Esophagus muscularis mucosa (tissue), 4 donors: ENCODE data around the gene BACE2.

ENCODE experiments used
- EP300 ChIP-seq: sonication (generic); formaldehyde crosslinking; IDR thresholded peaks from one replicate; pipeline ENCODE4 v1.6.1; 2017; ENCODE audit warnings: antibody characterized with exemption
- POLR2A ChIP-seq: fragments of 450-650 bp; IDR thresholded peaks from one replicate; pipeline ENCODE4 v1.6.1; 2017; ENCODE audit warnings: antibody characterized with exemption, moderate library complexity, mild to moderate bottlenecking, low read depth
- POLR2AphosphoS5 ChIP-seq, 2 donors: sonication (generic); formaldehyde crosslinking; IDR thresholded peaks; one replicate each; pipeline ENCODE4 v1.6.1; 2017; ENCODE audit warnings: antibody characterized with exemption in 2 of 2
- TF ChIP-seq, protein P1 (sequence below), 3 experiments: fragments of 200-600 bp in 2 of 3; fragments of 450-650 bp in 1 of 3; sonication (generic) in 2 of 3; IDR thresholded peaks; one replicate each; pipeline ENCODE4 v1.5.1; 2017 to 2019; ENCODE audit warnings: antibody characterized with exemption in 3 of 3, mild to moderate bottlenecking in 2 of 3, moderate library complexity in 1 of 3

DNA sequence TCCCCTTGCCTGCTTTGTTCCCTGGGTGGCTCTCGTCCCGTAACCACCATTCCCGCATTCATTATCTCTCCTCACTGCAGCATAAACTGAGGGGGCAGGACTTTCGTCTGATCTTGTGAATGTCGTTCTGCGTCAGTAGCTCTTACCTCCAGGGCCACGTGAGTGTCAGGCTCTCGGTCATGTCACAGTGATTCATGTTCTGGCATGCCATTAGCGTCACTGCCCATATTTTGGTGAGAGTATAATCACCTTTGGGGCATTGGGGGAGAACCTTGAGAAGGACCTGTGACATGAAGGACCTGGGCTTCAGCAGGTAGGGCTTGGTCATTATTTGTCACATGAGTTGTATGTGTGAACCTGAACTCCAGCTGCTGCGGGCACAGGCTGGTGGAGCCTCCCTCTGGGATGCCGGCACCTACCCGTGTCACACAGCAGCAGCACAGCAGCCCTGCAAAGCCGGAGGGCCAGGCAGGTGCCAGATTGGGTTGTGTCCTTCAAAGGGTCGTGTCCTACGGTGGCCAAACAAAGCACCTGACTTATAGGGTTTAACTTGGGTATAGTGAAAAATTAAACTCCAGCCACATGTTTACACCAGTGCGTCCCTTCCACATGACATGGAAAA, 68.5 kb downstream of the BACE2 start:
- TF ChIP-seq, protein P1, sequence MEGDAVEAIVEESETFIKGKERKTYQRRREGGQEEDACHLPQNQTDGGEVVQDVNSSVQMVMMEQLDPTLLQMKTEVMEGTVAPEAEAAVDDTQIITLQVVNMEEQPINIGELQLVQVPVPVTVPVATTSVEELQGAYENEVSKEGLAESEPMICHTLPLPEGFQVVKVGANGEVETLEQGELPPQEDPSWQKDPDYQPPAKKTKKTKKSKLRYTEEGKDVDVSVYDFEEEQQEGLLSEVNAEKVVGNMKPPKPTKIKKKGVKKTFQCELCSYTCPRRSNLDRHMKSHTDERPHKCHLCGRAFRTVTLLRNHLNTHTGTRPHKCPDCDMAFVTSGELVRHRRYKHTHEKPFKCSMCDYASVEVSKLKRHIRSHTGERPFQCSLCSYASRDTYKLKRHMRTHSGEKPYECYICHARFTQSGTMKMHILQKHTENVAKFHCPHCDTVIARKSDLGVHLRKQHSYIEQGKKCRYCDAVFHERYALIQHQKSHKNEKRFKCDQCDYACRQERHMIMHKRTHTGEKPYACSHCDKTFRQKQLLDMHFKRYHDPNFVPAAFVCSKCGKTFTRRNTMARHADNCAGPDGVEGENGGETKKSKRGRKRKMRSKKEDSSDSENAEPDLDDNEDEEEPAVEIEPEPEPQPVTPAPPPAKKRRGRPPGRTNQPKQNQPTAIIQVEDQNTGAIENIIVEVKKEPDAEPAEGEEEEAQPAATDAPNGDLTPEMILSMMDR (IDR thresholded peaks at IDR 0.05): no peak
- TF ChIP-seq POLR2A (no peak), POLR2AphosphoS5 (IDR thresholded peaks at IDR 0.05) (no peak), EP300 (no peak)
